ENCODE results near the gene ADGRG6.
"Not testable (repeated sequence)": the region's sequence is repeated elsewhere in the genome, so short reads cannot be mapped to it uniquely, and the experiment has no call there.

The ADGRG6 gene

DNA sequence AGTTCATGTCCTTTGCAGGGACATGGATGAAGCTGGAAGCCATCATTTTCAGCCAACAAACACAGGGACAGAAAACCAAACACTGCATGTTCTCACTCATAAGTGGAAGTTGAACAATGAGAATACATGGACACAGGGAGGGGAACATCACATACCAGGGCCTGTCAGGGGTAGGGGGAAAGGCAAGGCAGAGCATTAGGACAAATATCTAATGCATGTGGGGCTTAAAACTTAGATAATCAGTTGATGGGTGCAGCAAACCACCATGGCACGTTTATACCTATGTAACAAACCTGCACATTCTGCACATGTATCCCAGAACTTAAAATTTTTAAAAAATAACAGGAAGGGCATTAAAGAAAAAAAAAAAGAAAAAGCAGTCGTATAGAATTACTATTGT, 153.0 kb downstream of the ADGRG6 start:
- not testable (repeated sequence) for DNase-seq

DNA sequence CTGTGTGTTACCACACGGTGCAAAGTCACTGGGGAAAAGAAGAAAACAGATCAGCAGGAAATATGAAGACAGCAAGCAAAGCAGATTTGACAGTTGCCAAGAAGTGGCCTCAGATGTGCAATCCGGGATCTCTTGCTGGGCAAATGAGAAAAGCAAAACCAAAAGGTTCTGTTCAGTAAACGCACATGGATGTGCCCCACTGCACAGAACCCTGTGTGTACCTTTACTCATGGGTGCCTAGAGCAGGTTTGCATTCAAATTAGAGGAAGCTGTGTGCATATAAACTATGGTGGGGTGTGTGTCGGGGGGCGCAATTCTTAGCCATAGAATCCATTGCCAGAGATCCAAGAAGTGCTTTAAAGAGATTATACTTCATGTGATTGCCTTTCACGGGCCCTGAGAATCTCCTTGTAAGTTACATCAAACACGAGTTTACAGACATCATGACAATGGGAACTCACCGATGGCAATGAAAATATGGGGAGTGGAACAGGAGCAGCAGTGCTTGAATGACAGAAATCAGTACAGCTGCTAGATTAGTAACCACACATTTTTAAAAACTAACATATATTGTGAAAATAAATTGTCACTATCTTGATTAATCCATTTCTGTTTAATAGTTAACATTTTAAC, 154.3 kb downstream of the ADGRG6 start:
- DNase-seq: no peak

DNA sequence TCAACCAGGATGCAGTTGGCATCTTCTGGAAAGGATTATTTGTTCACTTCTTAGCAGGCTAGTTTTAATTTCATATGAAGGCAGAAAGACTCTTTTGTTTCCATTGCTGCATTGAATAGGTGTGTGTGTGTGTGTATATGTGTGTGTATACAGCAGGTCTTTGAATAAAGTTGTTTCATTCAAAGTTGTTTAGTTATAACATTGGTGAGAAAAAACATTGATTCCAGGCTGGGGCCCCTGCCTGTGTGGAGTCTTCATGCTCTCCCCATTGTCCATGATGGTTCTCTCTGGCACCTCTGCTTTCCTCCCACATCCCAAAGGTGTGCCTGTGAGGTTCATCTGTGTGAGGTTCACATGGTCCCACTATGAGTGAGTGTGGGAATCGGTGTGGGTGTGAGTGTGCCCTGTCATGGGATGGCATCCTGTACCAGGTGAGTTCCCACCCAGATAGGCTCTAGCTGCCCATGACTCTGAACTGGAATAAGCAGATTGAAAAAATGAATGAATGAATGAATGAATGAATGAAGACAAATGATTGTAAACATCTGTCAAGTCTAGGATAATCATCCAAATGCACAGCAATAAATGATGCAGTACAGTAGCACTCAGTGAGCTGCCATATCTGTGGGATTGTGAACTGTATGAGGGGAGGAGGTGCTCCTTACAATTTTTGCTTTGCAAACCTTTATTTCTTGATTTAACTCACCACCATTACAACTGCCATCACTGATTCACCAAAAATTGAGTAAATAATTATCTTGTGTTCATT, 156.0 kb downstream of the ADGRG6 start:
- no peak for DNase-seq

DNA sequence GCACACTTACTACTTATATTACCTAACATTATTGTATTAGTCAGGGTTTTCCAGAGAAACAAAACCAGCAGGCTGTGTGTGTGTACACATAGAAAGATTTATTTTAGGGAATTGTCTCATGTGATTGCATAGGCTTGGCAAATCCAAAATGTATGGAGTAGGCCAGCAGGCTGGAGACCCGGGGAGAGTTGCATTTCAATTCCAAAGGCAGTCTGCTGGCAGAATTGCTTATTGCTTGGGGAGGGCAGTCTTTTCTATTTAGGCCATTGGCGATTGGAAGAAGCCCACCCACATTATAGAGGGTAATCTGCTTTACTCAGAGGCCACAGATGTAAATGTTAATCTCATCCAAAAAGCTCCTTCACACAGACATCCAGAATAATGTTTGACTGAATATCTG, 157.0 kb downstream of the ADGRG6 start:
- DNase-seq: no peak

DNA sequence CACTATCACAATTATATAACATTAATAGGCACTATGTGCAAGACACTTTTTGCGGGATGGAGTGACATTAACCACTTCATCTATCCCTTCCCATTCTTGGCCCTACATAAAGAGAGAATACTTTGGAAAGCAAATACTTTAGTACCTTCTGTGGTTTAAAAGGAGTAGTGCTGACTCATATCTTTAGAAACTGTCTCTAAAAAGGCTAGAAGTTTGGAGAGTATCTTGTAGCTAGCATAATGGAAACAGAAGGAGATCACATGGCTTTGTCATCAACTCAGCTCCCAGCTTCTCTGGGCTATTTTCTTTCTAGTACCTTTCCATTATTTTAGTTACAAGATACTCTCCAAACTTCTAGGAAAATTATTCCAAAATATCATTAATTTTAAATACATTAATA, 157.5 kb downstream of the ADGRG6 start:
- DNase-seq: no peak

DNA sequence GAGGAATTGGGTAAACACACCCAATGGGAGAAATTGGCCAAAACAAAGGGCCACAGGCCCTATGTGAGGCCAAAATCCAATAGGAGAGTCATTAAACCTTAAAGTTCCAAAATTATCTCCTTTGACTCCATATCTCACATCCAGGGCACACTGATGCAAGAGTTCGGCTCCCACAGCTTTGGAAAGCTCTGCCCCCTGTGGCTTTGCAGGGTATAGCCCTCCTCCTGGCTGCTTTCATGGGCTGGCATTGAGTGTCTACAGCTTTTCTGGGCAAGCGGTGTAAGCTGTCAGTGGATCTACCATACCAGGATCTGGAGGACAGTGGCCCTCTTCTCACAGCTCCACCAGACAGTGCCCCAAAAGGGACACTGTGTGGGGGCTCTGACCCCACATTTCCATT, 160.5 kb downstream of the ADGRG6 start:
- no peak for DNase-seq

DNA sequence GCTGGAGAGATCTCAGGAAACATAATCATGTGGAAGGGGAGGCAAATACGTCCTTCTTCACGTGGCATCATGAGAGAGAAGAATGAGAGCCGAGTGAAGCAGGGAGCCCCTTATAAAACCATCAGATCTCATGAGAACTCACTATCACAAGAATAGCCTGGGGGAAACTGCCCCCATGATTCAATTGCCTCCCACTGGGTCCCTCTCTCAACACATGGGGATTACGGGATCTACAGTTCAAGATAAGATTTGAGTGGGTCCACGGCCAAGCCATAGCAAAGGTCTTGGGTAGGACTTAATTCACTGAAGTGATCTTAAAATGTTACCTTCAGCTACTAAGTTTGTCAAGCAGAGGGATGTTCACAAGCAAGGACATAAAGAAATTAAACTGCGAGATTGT, 162.2 kb downstream of the ADGRG6 start:
- DNase-seq: no peak

DNA sequence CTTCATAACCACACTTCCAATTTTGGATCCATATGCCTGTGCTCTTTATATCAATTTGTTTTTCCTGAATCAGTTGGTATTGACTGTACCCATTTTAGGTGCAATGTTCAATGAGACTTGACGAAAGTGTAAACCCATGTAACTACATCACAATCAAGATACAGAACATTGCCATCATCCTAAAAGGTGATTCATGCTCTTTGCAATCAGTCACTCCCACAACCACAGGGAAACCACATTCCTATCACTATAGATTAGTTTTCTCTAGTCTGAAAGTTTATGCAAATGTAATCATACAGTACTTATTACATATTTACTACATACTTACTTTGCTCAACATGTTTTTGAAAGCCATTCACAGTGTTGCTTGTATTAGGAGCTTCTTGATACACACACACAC, 167.4 kb downstream of the ADGRG6 start:
- DNase-seq: no peak

DNA sequence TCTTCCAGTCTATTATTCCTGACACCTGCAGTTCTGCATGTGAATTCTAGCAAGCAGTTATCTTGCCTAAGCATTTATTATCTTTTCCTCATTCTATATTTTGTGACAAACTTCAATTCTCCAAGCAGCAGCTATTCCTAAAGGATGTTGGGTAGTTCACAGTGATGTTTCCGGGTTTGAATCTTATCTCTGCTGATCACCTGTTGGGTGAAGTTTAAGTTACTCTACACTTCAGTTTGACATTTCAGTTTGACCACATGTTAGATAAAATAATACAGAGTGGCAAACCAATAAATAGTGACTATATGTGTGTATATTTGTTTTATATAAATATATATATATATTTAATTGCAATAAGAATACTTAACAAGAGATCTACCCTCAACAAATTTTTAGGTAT, 168.6 kb downstream of the ADGRG6 start:
- DNase-seq: no peak

DNA sequence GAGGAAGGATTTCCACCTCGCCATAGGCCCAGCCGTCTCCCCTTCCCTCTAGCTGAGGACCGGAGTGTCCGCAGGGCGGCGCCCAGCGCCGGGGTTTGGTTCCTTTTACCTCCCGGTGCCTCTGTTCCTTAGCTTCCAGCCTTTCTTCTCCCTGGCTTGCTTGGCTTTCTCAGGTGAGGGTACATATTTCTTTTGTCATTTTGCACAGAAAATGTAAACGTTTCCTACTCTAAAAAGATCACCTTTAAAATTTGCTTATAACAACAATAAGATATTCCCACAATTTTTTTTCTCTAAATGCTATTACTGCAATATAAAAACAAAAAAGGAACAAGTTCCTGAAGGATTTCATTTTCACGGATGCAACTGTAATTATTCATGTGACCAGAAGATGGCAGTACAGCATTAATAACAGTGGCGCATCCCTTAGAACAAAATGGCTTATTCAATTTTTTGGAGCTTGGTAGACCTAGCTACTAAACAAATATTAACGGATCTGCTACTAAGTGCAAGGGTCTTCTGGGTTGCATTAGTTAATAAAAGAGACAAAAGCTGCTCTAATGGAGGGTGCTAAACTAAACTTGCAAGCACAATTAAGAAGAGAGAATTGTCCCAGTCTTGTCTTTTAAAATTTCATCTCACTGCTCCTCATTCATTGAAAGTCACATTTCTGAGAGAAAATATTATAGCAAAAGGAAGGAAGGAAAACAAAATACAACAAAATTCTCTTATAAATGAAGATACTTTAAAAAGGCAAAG, 172.9 kb downstream of the ADGRG6 start:
- DNase-seq: no peak

DNA sequence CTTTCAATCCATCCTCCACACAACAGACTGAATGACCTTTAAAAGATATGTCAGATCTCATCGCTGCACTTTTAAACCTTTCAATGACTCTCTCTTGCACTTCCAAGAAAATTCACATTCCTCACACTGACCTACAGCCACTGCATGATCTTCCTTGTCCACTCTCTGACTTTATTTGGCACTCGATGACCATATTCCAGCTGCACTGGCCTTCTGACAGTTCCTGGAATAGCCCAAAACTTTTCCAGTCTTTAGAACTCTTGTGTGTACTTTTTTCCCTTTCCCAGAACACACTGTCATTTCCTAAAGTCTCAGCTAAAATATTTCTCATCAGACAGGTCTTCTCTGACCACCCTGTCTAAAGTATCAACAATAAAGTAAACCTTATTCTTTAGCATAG, 174.6 kb downstream of the ADGRG6 start:
- DNase-seq: no peak

DNA sequence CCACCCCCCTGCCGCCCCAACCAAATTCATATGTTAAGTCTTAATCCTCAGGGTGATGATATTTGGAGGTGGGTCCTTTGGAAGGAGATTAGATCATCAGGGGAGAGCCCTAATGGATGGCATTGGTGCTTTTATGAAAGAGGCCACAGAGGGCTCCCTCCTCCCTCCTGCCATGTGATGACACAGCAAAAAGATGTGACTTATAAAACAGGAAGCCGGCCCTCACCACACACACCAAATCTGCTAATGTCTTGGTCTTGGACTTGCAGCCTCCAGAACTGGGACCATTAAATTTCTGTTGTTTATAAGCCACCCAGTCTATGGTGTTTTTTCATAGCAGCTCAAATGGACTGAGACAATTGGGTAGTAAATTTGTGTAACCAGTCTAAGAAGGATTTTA, 176.3 kb downstream of the ADGRG6 start:
- peak; percentile 33 for DNase-seq

DNA sequence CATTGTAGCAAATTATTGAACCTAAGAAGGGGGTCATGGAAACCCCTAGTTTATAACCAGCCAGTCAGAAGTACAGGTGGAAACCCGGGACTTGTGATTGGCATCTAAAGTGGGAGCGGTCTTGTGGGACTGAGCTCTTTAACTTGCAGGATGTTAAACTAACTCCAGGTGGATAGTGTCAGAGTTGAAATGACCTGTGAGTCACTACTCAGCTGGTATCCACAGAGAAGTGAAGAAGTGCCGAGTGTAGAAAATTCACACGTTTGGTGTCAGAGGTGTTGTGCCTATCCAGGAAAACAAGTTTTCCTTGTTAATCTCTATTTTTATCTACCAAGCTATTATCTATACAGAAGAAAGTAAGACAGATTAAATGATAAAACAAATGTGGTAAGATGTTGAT, 179.7 kb downstream of the ADGRG6 start:
- no peak for DNase-seq

DNA sequence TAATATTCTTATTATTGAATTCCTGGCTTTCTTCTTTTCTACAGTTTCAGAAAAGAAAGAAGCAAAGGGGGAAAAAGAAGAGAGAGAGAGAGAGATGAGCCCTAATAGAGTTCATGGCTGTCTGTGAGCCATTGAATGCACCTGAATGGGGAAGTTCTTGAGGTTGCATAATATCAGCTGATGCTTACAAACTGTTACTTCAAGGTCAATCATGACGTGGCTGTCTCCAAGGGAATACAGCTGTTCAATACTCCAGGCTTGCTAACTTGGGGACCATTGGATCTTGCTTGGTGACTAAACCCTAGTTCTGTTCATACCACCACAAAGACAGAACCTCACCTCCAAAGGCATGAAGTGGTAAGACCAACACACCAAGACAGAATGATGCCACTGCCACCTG, 180.4 kb downstream of the ADGRG6 start:
- DNase-seq: no peak

DNA sequence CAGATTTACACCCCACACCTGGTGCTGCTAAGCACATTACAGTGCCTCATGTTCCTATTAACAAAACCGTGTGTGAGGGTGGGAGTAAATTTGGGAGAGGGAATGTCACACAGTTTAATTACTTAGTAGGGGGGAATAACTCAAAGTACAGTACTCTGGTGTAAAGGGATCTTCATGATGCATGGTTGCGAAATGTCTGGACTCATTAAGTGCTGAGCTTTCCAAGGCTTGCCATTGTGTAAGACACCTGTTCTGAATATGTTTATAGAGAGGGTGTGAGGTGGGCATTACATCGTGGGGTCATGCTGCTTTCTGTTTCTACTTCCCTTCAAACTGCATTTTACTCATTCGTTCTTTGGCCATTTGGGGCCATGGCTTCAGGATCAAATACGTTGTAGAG, 181.2 kb downstream of the ADGRG6 start:
- DNase-seq: no peak

DNA sequence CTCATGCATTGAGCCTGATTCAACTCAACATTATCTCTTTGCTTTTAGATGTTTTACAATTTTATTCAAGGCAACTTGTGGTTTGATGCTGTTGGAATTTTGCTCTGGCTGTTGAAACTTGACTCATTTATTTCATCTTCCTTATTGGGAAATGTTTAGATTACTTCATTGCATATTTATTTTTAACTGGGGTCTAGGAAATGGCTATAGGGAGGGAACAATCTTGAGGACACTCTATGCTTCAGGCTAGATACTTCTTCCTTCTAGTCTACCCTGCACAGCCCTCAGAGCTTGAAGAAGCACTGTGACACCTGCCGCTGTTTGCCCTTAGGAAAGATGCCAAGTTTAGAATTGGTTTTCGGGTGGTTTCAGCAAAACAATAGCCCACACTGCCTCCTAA, 183.4 kb downstream of the ADGRG6 start:
- DNase-seq: no peak

DNA sequence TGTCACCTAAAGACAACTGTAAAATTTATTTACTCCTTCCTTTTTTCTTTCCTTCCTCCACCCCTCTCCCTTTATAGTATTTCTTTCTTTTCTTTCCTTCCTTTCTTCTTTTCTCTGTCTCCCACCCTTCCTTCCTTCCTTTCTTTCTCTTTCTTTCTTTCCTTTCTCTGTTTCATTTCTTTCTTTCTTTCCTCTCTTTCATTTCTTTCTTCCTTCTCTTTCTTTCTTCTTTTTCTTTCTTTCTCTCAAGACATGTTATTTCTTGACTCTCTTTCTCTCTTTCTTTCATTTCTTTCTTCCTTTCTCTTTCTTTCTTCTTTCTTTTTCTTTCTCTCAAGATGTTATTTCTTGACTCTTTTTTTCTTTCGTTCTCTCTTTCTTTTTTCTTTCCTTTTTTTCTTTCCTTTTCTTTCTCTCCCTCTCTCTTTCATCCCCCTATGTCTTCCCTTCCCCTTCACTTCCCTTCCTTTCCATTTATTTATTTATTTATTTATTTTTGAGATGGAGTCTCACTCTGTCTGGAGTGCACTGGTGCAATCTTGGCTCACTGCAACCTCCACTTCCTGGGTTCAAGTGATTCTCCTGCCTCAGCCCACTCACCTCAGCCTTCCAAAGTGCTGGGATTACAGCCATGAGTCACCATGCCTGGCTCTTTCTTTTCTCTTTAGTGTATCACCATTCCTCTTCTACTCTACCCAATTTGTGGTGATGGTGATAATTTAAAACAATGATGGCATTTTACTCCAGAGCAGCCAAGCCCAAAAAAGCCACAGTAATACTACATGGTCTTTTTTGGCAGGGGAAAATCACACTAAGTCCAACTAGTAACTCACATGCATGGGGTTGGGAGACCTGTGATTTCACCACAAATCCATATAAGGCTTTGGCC, 188.2 kb downstream of the ADGRG6 start:
- DNase-seq: no peak
